Measurements from ENCODE around the gene DYRK1A.

The DYRK1A gene

GRCh38 chr21:37389456-37389855 is 22.9 kb downstream of the DYRK1A start:
- no peaks in the 10 kb centered on the region for H3K4me1 ChIP-seq
- no peak overlapping the region for H3K4me3 ChIP-seq (ENCODE audit: low read depth, low read length)
- no peak overlapping the region for H3K9ac ChIP-seq
- no peak for TF ChIP-seq CTCF (IDR thresholded peaks at IDR 0.05)
- H3K27me3 ChIP-seq (ENCODE audit: control insufficient read depth, insufficient read depth, low read length) = no peaks in the 10 kb centered on the region
- H3K36me3 ChIP-seq (ENCODE audit: control insufficient read depth, insufficient read depth, low read length) = no peaks in the 10 kb centered on the region
- no peaks in the 10 kb centered on the region for H3K9me3 ChIP-seq (ENCODE audit: control insufficient read depth, low read length)
- no peak overlapping the region for H3K27ac ChIP-seq
- peaks cover 51% of the 10 kb centered on the region for H3K79me2 ChIP-seq
- no peak overlapping the region for H2AFZ ChIP-seq
- no peak overlapping the region for H3K4me2 ChIP-seq (ENCODE audit: low read length)

- no peaks in the 10 kb centered on the region for H3K27me3 ChIP-seq (ENCODE audit: control insufficient read depth, insufficient read depth, low read length)
- no peaks in the 10 kb centered on the region for H3K4me1 ChIP-seq
- H3K4me3 ChIP-seq (ENCODE audit: low read depth, low read length) = no peak overlapping the region
- no peak for TF ChIP-seq CTCF (IDR thresholded peaks at IDR 0.05)
- no peaks in the 10 kb centered on the region for H3K36me3 ChIP-seq (ENCODE audit: control insufficient read depth, insufficient read depth, low read length)
- H3K79me2 ChIP-seq = peaks cover 51% of the 10 kb centered on the region
- H2AFZ ChIP-seq = no peak overlapping the region
- no peaks in the 10 kb centered on the region for H3K9me3 ChIP-seq (ENCODE audit: control insufficient read depth, low read length)
- no peak overlapping the region for H3K27ac ChIP-seq
- no peak overlapping the region for H3K9ac ChIP-seq
- no peak overlapping the region for H3K4me2 ChIP-seq (ENCODE audit: low read length)
These were observed 25.1 kb downstream of the DYRK1A start for GRCh38 chr21:37391666-37392065.

GRCh38 chr21:37392441-37392840 is 25.9 kb downstream of the DYRK1A start:
- Histone ChIP-seq H3K4me3 (ENCODE audit: low read depth, low read length) (no peak overlapping the region), H3K4me2 (ENCODE audit: low read length) (no peak overlapping the region), H3K36me3 (ENCODE audit: control insufficient read depth, insufficient read depth, low read length) (no peaks in the 10 kb centered on the region), H3K9ac (no peak overlapping the region), H3K27me3 (ENCODE audit: control insufficient read depth, insufficient read depth, low read length) (no peaks in the 10 kb centered on the region), H3K27ac (no peak overlapping the region), H3K9me3 (ENCODE audit: control insufficient read depth, low read length) (no peaks in the 10 kb centered on the region), H2AFZ (no peak overlapping the region), H3K79me2 (peaks cover 52% of the 10 kb centered on the region), H3K4me1 (no peaks in the 10 kb centered on the region)
- no peak for TF ChIP-seq CTCF (IDR thresholded peaks at IDR 0.05)

GRCh38 chr21:37393030-37393429 is 26.5 kb downstream of the DYRK1A start:
- H3K9ac ChIP-seq = no peak overlapping the region
- H3K4me3 ChIP-seq (ENCODE audit: low read depth, low read length) = no peak overlapping the region
- no peaks in the 10 kb centered on the region for H3K9me3 ChIP-seq (ENCODE audit: control insufficient read depth, low read length)
- H3K27ac ChIP-seq = no peak overlapping the region
- H3K79me2 ChIP-seq = peaks cover 52% of the 10 kb centered on the region
- no peak for TF ChIP-seq CTCF (IDR thresholded peaks at IDR 0.05)
- no peaks in the 10 kb centered on the region for H3K4me1 ChIP-seq
- no peaks in the 10 kb centered on the region for H3K27me3 ChIP-seq (ENCODE audit: control insufficient read depth, insufficient read depth, low read length)
- H3K36me3 ChIP-seq (ENCODE audit: control insufficient read depth, insufficient read depth, low read length) = no peaks in the 10 kb centered on the region
- H3K4me2 ChIP-seq (ENCODE audit: low read length) = no peak overlapping the region
- H2AFZ ChIP-seq = no peak overlapping the region

GRCh38 chr21:37393786-37394185 is 27.2 kb downstream of the DYRK1A start:
- TF ChIP-seq CTCF (IDR thresholded peaks at IDR 0.05) = no peak
- H3K4me2 ChIP-seq (ENCODE audit: low read length) = no peak overlapping the region
- no peaks in the 10 kb centered on the region for H3K4me1 ChIP-seq

More at GRCh38 chr21:37393786-37394185, 27.2 kb downstream of the DYRK1A start:
- no peaks in the 10 kb centered on the region for H3K36me3 ChIP-seq (ENCODE audit: control insufficient read depth, insufficient read depth, low read length)
- H3K9me3 ChIP-seq (ENCODE audit: control insufficient read depth, low read length) = no peaks in the 10 kb centered on the region
- H3K79me2 ChIP-seq = peaks cover 54% of the 10 kb centered on the region
- H2AFZ ChIP-seq = no peak overlapping the region
- no peak overlapping the region for H3K9ac ChIP-seq
- no peaks in the 10 kb centered on the region for H3K27me3 ChIP-seq (ENCODE audit: control insufficient read depth, insufficient read depth, low read length)
- no peak overlapping the region for H3K4me3 ChIP-seq (ENCODE audit: low read depth, low read length)
- no peak overlapping the region for H3K27ac ChIP-seq

Measured in parathyroid adenoma (tissue), 2 donors.